ENCODE data around the gene SYTL2. TPM values are rescaled to one million over a fixed set of nuclear protein-coding genes. Genes with fewer than 3 reads are reported as not detected.

SYTL2 gene
- total and polyA plus RNA-seq, 2 donors (not counting 1 experiment from before 2014, with no cell fraction given), result 165 to 387 TPM

GRCh38 chr11:85769771-85770170 lies 41.2 kb downstream of the SYTL2 start:
- no peaks in the 10 kb centered on the region for H3K79me2 ChIP-seq (ENCODE audit: control insufficient read depth, insufficient read depth, low read length)
- no peak overlapping the region for H3K4me2 ChIP-seq (ENCODE audit: extremely low read depth, insufficient read depth, low read length)
- TF ChIP-seq CTCF (conservative IDR thresholded peaks at IDR 0.05 in 1 of 2, IDR thresholded peaks at IDR 0.05 in 1 of 2; ENCODE audit: low read depth in 1 of 2, low read length in 2 of 2), result no peak
- TF ChIP-seq EZH2 (IDR thresholded peaks at IDR 0.05; ENCODE audit: low read length, missing control alignments), result no peak
- H3K27ac ChIP-seq (ENCODE audit: insufficient read depth, low read length), result no peak overlapping the region
- no peaks in the 10 kb centered on the region for H4K20me1 ChIP-seq (ENCODE audit: control insufficient read depth, extremely low read depth, insufficient read depth, low read length)
- H3K36me3 ChIP-seq (ENCODE audit: control insufficient read depth, insufficient read depth, low read length), result no peaks in the 10 kb centered on the region
- DNase-seq (ENCODE audit: low read depth in 2 of 2), result no peak
- H2AFZ ChIP-seq (ENCODE audit: low read length), result no peak overlapping the region
- H3K4me1 ChIP-seq (ENCODE audit: control insufficient read depth, extremely low read depth, insufficient read depth, low read length), result peaks cover 6% of the 10 kb centered on the region
- no peaks in the 10 kb centered on the region for H3K9me3 ChIP-seq (ENCODE audit: control insufficient read depth, insufficient read depth, low read depth, low read length)
- no peaks in the 10 kb centered on the region for H3K27me3 ChIP-seq (ENCODE audit: control insufficient read depth, insufficient read depth, low read length)
- H3K4me3 ChIP-seq (replicated peaks in 1 of 4; ENCODE audit: control extremely low read depth in 1 of 4, insufficient read depth in 1 of 4, low read depth in 3 of 4, low read length in 4 of 4), result no peak overlapping the region
- no peak overlapping the region for H3K9ac ChIP-seq (ENCODE audit: insufficient read depth, low read length)

DNA sequence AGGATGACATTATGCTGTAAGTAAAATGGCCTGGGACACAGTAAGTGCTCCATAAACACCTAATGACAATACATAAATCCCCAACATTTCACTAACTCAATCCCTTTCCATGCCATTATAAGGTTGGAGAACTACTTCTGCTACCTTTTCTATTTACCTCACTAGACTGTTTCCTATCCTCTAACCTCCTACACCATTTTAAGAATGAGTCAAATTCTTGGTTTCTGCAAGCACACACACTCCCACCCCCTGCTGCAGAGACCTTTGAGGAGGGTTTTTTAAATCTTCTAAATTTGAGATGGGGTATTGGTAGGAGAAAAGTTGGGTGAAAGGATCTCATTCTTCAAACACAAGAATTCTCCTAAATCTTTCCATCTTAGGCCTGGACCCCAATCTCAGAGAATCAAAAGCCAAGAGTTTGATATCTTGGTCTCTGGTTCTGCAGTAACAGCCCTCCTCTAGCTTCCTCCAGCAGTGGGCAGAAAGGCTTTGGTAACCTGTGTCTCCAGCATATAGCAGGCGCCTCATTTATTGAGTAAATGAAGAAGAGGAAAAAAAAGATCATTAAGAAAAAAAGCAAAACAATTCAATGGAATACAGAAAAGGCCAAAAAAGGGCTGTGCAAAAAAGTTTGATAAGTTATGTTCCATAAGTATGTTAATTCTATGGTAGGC lies 42.3 kb downstream of the SYTL2 start:
- H3K9ac ChIP-seq (ENCODE audit: insufficient read depth, low read length), result no peak overlapping the region
- no peaks in the 10 kb centered on the region for H3K27me3 ChIP-seq (ENCODE audit: control insufficient read depth, insufficient read depth, low read length)
- peaks cover 6% of the 10 kb centered on the region for H3K4me1 ChIP-seq (ENCODE audit: control insufficient read depth, extremely low read depth, insufficient read depth, low read length)
- H3K9me3 ChIP-seq (ENCODE audit: control insufficient read depth, insufficient read depth, low read depth, low read length), result no peaks in the 10 kb centered on the region
- TF ChIP-seq CTCF (conservative IDR thresholded peaks at IDR 0.05 in 1 of 2, IDR thresholded peaks at IDR 0.05 in 1 of 2; ENCODE audit: low read depth in 1 of 2, low read length in 2 of 2), result no peak
- no peak for TF ChIP-seq EZH2 (IDR thresholded peaks at IDR 0.05; ENCODE audit: low read length, missing control alignments)
- H3K4me3 ChIP-seq (replicated peaks in 1 of 4; ENCODE audit: control extremely low read depth in 1 of 4, insufficient read depth in 1 of 4, low read depth in 3 of 4, low read length in 4 of 4), result no peak overlapping the region
- no peak overlapping the region for H2AFZ ChIP-seq (ENCODE audit: low read length)
- H3K27ac ChIP-seq (ENCODE audit: insufficient read depth, low read length), result no peak overlapping the region
- DNase-seq (ENCODE audit: low read depth in 2 of 2), result no peak
- H3K79me2 ChIP-seq (ENCODE audit: control insufficient read depth, insufficient read depth, low read length), result no peaks in the 10 kb centered on the region
- no peak overlapping the region for H3K4me2 ChIP-seq (ENCODE audit: extremely low read depth, insufficient read depth, low read length)
- H4K20me1 ChIP-seq (ENCODE audit: control insufficient read depth, extremely low read depth, insufficient read depth, low read length), result no peaks in the 10 kb centered on the region
- no peaks in the 10 kb centered on the region for H3K36me3 ChIP-seq (ENCODE audit: control insufficient read depth, insufficient read depth, low read length)

DNA sequence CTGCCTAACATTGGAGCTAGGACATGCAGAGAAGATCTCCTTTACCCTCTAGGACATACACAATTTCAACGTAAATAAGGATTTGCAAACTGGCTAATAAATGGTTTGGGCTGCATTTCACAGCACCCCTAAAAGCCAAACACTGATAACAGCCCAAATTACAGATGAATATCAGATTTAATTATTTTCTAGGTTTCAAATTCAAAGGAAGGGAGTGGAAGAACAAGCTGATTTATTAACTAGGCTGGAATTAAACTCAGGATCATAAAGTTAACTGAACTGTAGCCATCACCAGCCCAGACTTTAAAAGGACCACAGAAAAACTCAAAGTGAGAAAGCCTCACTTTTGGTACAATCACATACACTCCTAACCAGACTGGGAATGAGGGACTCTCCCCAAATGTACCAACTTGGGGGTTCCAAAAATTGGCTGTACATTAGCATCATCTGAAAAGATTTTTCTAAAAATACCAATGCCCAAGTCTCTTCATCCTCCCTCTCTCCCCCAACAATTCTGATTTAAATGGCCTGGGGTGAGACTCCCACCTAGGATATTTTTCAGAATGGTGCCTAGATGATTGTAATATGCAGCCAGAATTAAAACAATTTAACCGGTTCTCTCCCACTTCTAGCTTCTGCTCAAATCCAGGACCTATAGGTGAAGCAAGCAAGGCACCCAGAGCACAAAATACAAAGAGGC lies 43.5 kb downstream of the SYTL2 start:
- TF ChIP-seq EZH2 (IDR thresholded peaks at IDR 0.05; ENCODE audit: low read length, missing control alignments) (no peak), CTCF (conservative IDR thresholded peaks at IDR 0.05 in 1 of 2, IDR thresholded peaks at IDR 0.05 in 1 of 2; ENCODE audit: low read depth in 1 of 2, low read length in 2 of 2) (no peak)
- no peaks in the 10 kb centered on the region for H3K27me3 ChIP-seq (ENCODE audit: control insufficient read depth, insufficient read depth, low read length)
- H3K9me3 ChIP-seq (ENCODE audit: control insufficient read depth, insufficient read depth, low read depth, low read length), result no peaks in the 10 kb centered on the region
- H3K4me2 ChIP-seq (ENCODE audit: extremely low read depth, insufficient read depth, low read length), result no peak overlapping the region
- no peaks in the 10 kb centered on the region for H3K4me1 ChIP-seq (ENCODE audit: control insufficient read depth, extremely low read depth, insufficient read depth, low read length)
- no peak overlapping the region for H3K27ac ChIP-seq (ENCODE audit: insufficient read depth, low read length)
- no peak overlapping the region for H3K4me3 ChIP-seq (replicated peaks in 1 of 4; ENCODE audit: control extremely low read depth in 1 of 4, insufficient read depth in 1 of 4, low read depth in 3 of 4, low read length in 4 of 4)
- no peak overlapping the region for H2AFZ ChIP-seq (ENCODE audit: low read length)
- DNase-seq (ENCODE audit: low read depth in 2 of 2), result no peak
- no peaks in the 10 kb centered on the region for H3K36me3 ChIP-seq (ENCODE audit: control insufficient read depth, insufficient read depth, low read length)
- no peak overlapping the region for H3K9ac ChIP-seq (ENCODE audit: insufficient read depth, low read length)
- H3K79me2 ChIP-seq (ENCODE audit: control insufficient read depth, insufficient read depth, low read length), result no peaks in the 10 kb centered on the region
- H4K20me1 ChIP-seq (ENCODE audit: control insufficient read depth, extremely low read depth, insufficient read depth, low read length), result no peaks in the 10 kb centered on the region
